DLD1 (cell line): ENCODE results near the gene BLACAT1.
"Not testable (repeated sequence)": the region's sequence is repeated elsewhere in the genome, so short reads cannot be mapped to it uniquely, and the experiment has no call there.

ENCODE experiments used
- in situ Hi-C: cut with HindIII; loops from 2 replicates; pipeline ENCODE4 v1.10.0; 2017; ENCODE audit warnings: low sequenced_read_pairs

BLACAT1 gene

DNA sequence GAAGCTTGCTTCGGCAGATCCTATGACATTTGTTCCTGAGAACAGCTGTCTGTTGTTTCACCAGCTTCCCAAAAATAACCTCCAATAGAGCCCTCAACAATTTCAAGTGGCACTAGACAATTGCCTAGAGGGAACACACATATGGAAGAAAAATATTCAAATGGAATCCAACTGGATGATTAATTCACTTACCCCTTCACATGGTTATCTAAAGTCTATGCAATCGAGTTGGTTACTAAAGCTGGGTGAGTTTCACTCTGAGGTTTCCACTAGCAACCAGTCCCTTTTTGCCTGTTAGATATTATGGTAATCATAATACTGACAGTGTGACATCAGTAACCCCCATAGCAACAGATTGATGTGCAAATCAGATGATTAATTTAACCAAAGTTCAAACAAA is 34.0 kb downstream of the BLACAT1 start, which contains the start of gene LEMD1:
LEMD1 (minus strand) TSS at position 259 of the 400 bp plus-strand sequence. CDS start 1,520 bp downstream, outside the sequence.
- in situ Hi-C loops, result no loop called here

- in situ Hi-C loops, result no loop called here
Measured at GRCh38 chr1:205420938-205421337, 34.9 kb downstream of the BLACAT1 start.

DNA sequence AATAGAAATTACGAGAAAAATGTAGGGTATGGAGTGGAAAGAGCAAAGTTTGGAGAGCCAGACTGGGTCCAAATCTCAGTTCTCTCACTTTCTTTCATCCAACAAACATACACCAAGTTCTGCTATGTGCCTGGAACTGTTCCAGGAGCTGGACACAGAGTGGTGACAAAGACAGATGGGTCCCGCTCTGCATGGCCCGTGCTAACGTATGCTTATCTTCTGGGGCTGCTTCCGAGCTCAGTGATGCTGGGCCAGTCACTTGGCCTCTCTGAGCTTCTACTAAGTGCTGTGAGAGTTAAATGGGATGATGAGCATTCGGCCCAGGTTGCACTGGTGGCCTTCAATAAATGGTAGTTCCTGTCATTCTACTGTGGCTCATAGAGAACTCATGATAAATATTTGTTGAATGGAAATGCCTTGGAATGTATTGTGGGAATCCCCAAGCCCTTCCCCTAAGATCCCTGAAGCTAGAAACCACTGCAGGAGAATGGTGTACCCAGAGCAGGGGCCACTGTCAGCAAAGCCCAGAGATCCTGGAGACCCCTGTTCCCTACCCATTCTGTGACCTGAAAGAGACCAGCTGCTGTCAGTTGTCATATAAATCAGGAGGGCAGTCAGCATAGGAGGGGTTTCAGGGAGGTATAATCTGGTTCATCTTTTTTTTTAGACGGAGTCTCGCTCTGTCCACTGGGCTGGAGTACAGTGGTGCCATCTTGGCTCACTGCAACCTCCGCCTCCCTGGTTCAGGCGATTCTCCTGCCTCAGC is 37.8 kb downstream of the BLACAT1 start:
- in situ Hi-C loops, result no loop called here

- in situ Hi-C loops, result no loop called here
Measured at GRCh38 chr1:205416322-205416721, 39.5 kb downstream of the BLACAT1 start.

GRCh38 chr1:205410581-205411298 is 45.1 kb downstream of the BLACAT1 start:
- in situ Hi-C loops, result no loop called here

GRCh38 chr1:205407970-205408369 is 47.9 kb downstream of the BLACAT1 start:
- in situ Hi-C loops, result no loop called here

GRCh38 chr1:205406252-205406651 is 49.6 kb downstream of the BLACAT1 start:
- in situ Hi-C loops, result not testable (repeated sequence)
